H1 (cell line): ENCODE results near the gene PLEKHS1. TPM values are rescaled to one million over a fixed set of nuclear protein-coding genes. Genes with fewer than 3 reads are reported as not detected.

Experiments used
- TCF12 ChIP-seq: IDR thresholded peaks from 2 replicates; pipeline ENCODE4 v1.6.1; 2011; ENCODE audit warnings: low read depth, mild to moderate bottlenecking, low read length
- YY1 ChIP-seq: IDR thresholded peaks from 2 replicates; pipeline ENCODE4 v1.6.1; 2011; ENCODE audit warnings: low read depth, mild to moderate bottlenecking, low read length
- polyA plus RNA-seq, 7 experiments: library from polyadenylated mRNA; depleted of rRNA in 3 of 7; stranded (reverse) in 5 of 7; unstranded in 2 of 7; fragments of >200 nt in 5 of 7; fragments of 200-250 nt in 2 of 7; gene quantifications; 1 replicate in 5 of 7; 2 replicates in 1 of 7; 4 replicates in 1 of 7; pipeline versions ENCODE4 v1.2.1 to v1.2.3, GENCODE V29; 2011 to 2013; ENCODE audit warnings: missing spikeins in 2 of 7, mixed read lengths in 2 of 7
- total RNA-seq: library from RNA; stranded (reverse); fragmentation: NEBNext Ultra II Directional; extraction: Animal tissue kit (Norgen Biotek cat#: 25700); gene quantifications from 2 replicates; pipeline ENCODE4 v1.2.1, GENCODE V29; 2021

The PLEKHS1 gene
- total and polyA plus RNA-seq, 2 of the 8 experiments (the other 6 are each of a cell fraction or from before 2014, with no cell fraction given), result not detected

DNA sequence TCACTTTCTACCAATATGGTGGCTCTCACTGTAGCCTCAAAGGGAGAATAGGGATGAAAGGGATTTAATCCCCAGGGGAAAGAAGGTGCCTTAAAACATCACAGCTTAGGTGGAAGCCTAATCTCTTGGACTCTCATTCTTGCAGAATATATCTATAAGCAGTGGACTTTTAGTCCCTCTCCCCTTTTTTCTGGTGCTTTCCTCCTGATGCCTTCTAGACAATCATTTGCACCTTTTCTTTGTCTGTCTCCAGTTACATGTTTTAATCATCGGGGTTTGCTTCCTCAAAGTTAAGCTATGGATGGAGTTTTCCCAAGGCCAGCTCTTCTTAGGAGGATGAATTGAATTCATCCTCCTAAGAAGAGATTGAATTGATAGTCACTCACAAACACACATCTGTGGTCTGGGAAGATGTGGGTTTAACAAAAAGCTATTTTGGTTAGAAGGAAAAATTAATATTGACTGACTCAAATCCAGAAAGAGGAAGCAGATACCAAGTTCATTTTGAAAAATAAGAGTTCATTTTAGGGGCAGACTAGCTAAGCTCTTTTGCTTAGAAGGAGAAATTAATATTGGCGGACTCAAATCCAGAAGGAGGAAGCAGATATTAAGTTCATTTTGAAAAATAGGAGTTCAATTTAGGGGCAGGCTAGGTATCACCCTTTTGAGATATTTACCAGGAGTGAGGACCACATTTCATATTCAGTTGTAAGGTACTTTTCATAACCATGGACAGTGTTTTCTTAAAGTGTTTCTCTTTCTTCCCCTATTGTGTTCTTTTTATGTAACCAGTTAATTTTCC, 35.2 kb upstream of the PLEKHS1 start (continued):
- no peak for TF ChIP-seq YY1
- no peak for TF ChIP-seq TCF12
- TF ChIP-seq, all 59 proteins: peak for 0
